ENCODE results near the gene AVEN.
A peak's percentile ranks its signal among the peaks of the same experiment; 100 is the strongest.

Gene AVEN

GRCh38 chr15:33980159-33980558 lies 58.8 kb downstream of the AVEN start:
- DNase-seq: no peak

DNA sequence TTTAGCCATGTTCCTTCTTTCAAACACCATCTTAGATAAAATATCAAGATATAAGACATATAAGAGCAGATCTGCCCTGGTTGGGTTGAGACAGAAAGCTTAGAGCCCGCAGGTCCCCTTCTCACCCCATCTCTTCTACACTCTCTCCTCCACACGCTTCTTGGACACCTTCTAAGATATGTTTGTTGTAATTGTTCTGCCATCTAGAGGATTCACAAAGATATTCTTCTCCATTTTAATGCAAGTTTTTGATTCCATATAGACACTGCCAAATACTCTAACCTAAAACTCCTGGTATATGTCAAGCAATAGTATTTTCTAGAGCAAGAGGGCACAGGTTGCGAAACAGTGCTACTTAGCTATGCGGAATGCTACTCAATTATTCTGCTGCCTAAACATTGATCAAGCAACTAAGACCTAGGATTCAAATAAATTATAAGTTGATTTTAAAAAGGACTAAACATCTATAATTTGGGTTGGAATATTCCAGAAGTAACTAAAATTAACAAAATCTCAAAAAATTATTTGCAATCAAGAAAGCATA lies 63.9 kb downstream of the AVEN start:
- DNase-seq: no peak

DNA sequence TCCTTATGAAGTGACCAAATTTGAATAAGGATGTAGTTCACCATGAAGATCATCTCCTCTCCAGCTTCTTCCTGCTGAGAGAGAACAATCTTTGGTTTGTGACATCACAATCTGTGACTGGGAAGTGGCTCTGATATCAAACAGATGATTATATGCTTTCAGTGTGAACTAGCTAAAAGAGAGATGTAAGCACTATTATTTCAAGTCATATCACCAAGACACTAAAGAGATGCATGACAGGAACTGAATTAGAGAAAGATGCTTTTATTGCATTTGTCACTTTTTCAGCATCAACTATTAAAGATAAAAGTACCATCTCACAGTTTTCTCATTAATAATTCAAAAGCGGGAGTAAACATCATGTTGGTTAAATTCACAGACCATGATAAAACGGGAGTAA lies 67.2 kb downstream of the AVEN start:
- no peak for DNase-seq

GRCh38 chr15:33968821-33969220 lies 70.2 kb downstream of the AVEN start:
- DNase-seq: no peak

DNA sequence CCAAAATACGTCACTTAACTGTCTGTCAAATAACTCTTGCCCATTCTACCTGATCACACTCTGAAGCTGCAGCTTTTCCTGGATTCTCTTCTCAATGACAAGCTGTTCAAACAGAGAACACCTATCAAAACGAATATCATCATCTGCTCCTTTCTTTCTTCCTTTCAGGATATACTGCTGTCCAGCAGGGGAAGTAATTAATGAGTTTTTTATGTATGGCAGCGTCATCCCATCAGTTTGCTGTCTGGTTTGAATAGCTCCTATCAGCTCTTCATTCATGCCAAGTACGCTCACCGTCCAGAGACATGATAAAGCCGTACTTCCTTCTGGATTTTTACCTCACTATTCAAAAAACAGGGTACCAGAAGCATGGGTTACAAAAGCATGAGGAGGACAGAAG lies 70.8 kb downstream of the AVEN start, which contains the start of gene CHRM5:
CHRM5 (plus strand) TSS at position 274 of the 400 bp plus-strand sequence. CDS start 94,221 bp downstream, outside the sequence.
- DNase-seq: no peak

- no peak for DNase-seq
Observed at GRCh38 chr15:33964665-33965040, 74.4 kb downstream of the AVEN start.

DNA sequence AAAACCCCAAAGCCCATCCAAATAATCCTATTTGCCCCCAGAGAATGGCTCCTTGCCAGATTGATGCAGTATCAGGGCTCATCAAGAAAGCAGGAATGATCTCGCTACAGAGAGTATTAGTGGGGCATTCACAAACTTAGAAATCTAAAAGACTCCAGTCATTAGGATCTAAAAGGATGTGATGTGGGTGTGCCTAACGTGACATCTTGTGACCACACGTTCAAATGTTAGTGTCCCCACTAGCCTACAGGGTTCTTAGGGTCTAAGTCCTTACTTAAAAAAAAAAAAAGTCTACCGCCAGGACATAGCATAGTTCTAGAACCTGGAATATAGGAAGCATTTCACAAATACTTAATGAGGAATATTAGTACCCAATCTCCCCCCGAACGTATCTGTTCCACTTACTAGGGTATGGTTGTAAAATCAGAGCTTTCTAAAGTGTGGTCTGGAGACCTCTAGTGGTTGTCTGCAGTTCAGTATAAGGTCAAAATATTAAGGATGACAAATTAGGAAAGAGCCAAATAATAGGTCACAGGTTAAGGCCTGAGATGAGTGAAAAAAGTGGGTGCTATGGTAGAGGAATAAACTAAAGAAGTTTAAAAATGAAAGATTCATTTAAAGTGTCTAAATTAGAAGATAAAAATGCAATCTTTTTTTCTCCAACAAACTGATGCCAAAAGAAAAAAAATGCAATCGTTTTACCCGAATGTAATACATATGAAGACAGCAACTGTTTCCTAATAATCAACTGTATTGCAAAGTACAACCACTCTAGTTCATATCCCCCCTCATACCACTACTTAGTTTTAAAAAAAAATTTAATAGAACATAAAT lies 75.0 kb downstream of the AVEN start:
- DNase-seq: peak; percentile 18

- no peak for DNase-seq
Observed at GRCh38 chr15:33960549-33960935, 78.5 kb downstream of the AVEN start.

DNA sequence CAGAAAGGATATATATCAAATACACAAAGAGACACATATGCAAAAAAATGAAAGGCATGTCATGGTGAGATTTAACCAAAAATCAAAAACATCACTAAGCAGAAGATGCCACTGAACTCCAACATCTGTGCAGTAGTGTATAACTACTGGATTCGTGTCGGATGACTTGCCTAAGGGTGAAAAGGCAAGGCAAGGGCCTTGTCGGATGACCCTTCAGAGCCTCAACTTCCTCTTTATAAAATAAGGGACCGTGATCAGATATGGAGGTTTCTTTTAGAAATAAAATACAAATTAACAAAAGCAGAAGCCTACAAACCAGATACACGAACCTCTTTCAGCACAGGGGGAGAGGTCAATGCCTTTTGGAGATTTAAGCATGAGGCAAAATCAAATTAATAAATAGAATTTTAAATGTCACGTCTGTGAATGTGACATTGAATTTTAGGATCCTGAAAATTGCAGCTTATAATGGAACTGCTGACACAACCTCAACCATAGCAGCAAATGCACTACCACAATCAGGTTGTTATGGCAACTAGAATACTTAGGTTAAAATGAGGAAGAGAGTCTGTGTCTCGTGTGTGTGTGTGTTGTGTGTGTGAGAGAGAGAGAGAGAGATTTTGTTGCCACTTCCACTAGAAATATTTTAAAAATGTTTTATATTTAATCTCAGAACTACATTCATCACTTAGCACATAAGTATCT lies 79.0 kb downstream of the AVEN start:
- peak; percentile 3 for DNase-seq

DNA sequence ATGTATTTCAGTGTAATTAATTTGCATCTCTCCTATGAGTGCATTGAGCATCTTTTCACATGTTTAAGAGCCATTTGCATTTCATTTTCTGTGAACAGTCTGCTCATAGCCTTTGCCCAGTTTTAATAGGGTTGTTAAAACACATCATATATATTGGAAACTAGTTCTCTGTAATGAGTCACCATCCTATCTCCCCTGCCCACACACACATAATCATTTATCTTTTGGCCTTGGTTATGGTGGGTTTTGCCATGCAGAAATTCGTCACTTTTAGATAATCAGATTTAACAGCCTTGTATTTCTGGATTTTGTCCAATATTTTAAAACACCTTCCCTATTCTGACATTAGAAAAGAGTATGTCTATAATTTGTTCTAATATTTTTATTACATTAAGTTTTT lies 82.6 kb downstream of the AVEN start:
- no peak for DNase-seq

DNA sequence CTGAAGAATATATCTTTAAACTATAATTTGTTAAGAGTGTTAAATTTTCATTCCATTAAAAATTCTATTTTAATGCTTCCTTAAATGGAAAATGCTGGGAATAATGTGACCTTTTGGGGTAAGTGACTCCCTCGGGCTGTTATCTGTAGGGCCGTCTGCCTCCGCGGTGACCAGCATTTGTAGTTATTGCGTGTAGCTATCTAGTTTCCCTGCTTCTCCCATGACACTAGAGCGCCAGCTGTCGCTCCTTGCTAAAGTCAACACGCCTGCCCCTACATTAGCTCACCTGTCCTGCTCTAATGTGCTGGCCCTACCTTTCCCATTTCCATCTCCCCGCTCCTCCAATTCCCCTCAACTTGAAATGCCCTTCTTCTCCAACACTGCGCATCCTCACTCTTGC lies 83.1 kb downstream of the AVEN start:
- DNase-seq: no peak

DNA sequence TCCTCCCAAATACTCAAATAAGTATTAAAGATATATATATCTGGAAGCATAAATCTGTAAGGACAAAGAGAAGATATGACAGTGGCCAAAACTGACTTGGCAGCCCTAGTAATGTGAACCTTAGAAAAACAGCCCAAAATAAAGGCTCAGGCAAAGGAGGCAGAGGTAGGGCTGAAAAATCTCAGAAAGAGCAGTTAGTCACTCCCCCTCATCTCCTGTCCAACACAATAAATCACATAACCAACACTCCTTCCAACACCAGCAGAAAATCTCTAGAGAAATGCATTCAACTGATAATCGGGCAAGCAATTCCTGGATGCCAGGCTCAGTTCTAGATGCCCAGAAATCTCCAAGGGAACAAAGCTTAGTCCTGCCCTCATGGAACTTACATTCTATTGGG lies 92.9 kb downstream of the AVEN start:
- no peak for DNase-seq

- no peak for DNase-seq
Observed at GRCh38 chr15:33941279-33942063, 97.5 kb downstream of the AVEN start.

DNA sequence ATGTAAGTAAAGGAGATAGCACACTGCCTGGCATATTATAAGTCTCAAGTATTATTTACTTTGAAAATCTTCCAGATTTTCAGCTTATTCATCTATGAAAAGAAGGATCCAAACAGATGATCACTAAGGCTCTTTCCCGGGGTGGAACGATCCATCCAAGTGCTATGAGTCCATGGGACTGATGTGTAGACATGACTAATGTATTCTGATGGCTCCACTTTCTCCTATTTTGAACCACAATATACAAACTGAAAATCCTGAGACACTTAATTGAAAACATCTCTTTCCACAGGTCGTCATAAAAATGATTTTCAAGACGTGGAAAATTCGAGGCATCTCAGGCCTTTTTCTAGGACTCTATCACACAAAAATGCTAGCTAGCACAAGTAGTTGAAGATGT lies 104.1 kb downstream of the AVEN start:
- DNase-seq: no peak

- no peak for DNase-seq
Observed at GRCh38 chr15:33934396-33934795, 104.6 kb downstream of the AVEN start.

GRCh38 chr15:33932734-33933133 lies 106.3 kb downstream of the AVEN start:
- no peak for DNase-seq

DNA sequence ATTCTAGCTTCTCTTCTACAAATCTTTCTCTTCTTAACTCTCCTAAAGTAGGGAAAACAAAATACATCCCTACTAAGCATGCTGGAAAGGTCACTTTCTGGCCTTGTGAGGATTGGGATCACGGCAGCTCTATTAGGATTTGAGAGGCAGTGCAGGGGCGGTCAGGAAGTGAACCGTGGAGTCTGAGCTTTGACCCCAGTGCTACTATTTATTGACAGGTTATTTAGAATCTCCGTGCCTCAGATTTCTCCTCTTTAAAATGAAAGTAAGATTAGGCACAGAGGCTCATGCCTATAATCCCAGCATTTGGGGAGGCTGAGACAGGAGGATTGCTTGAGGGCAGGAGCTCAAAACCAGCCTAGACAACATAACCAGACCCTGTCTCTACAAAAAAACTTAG lies 112.7 kb downstream of the AVEN start:
- no peak for DNase-seq

- no peak for DNase-seq
Observed at GRCh38 chr15:33923446-33923845, 115.6 kb downstream of the AVEN start.

DNA sequence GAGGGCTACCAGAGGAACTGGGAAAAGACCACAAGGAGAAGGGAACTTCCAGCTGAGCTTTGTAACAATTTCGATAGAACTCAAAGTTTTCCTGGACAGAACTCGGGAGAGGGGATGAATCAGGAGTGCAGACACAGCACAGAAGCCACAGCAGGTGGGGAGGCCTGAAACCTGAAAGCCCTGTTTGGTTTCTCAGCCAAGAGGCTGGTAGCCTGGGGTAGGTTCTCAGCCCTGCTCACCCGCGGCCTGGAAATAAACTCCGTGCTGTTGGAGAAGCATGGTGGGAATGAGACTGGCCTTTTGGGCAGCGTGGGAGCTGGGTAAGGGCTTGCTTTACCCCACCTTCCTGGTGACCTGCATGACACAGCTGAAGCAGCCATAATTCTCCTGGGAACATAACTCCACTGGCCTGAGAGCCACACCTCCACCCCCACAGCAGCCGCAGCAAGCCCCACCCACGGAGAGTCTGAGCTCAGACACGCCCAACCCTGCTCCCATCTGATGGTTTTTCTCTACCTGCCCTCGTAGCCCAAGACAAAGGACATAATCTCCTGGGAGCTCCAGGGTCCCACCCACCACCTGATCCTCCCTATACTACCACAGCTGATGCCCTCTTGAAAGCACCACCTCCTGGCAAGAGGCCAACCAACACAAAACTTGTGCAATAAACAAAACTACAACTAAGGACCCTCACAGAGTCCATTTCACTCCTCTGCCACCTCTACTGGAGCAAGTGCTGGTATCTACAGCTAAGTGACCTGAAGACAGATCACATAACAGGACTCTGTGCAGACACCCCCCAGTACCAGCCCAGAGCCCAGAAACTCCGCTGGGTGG lies 123.2 kb downstream of the AVEN start:
- DNase-seq: no peak

GRCh38 chr15:33913459-33913858 lies 125.5 kb downstream of the AVEN start:
- DNase-seq: no peak

DNA sequence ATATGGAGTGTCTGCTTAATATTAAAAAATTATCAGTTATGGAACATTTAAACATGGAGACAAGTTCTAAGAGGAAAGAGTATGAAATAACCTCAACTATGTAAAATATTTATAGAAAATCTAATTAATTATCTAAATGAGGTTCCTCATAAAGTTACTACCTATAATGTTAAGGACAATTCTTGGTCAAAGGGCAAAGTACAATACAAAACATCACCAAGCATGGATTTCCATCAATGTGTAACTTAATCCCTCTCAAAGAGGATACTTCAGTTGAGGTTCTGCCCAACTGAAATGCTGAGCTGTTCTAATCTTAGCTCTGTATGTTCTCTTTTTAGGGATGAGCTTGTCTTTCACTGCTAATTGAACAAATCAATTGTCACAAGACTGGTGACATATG lies 126.7 kb downstream of the AVEN start:
- DNase-seq: no peak

DNA sequence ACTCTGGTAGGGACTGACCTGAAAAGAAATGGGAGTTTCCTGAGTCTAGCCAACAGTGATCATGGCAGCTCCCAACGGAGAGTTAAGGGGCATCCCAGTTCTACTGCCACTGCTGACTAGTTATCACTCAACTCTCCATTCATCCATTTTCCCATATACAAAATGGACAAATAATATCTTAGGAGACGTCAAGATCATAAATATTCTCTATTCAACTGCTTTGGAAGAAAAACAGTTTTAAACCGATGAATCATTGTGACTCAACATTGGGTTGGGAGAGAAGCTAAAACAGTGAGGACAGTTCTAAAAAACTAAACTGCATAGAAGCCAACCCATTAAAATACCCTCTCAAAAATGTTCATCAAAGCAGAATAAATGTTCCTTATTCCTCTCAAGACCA lies 128.3 kb downstream of the AVEN start:
- no peak for DNase-seq
